ENCODE results near the gene CAMK1D. TPM values are rescaled to one million over a fixed set of nuclear protein-coding genes. Genes with fewer than 3 reads are reported as not detected.
A peak's percentile ranks its signal among the peaks of the same experiment; 100 is the strongest.
"Not testable (repeated sequence)": the region's sequence is repeated elsewhere in the genome, so short reads cannot be mapped to it uniquely, and the experiment has no call there.

CAMK1D gene
- total and polyA plus RNA-seq, 11 donors = 1.4 to 16.0 (median 2.5) TPM

- TF ChIP-seq CTCF (IDR thresholded peaks at IDR 0.05) (no peak), POLR2A (IDR thresholded peaks at IDR 0.05) (no peak)
- 74 to 86% (median 82%) methylated on average over 10 of the region's 10 CpGs for WGBS, 4 donors
- no peaks in the 10 kb centered on the region for H3K27me3 ChIP-seq
- no peaks in the 10 kb centered on the region for H3K9me3 ChIP-seq
- no peak for ATAC-seq
- no peaks in the 10 kb centered on the region for H3K4me1 ChIP-seq
- H3K27ac ChIP-seq = no peak overlapping the region
- intact Hi-C loops (cut with DNase I) = no loop called here
- DNase-seq = no peak
- no peak overlapping the region for H3K4me3 ChIP-seq
- H3K36me3 ChIP-seq = no peaks in the 10 kb centered on the region
Measured at GRCh38 chr10:12491491-12491890, 142.1 kb downstream of the CAMK1D start.

DNA sequence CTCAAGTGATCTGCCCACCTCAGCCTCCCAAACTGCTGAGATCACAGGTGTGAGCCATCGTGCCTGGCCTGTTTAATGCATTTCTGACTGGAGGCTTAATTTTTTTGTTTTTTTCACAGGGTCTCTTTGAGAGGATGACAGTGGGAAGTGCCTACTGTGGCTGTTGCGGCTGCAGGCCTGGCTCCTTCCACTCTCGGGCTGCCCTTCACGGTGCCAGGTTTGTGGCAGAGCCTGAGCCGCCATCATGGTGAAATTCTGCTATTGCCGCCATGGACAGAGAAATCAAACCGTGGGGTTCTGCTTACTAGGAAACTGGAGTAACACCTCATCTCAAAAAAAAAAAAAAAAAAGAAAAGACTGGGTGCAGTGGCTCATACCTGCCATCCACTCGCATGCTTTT is 142.7 kb downstream of the CAMK1D start:
- 90 to 98% (median 94%) methylated on average over 8 of the region's 8 CpGs for WGBS, 4 donors
- ATAC-seq (no peak), DNase-seq (no peak)
- TF ChIP-seq POLR2A (IDR thresholded peaks at IDR 0.05) (no peak), CTCF (IDR thresholded peaks at IDR 0.05) (no peak)
- Histone ChIP-seq H3K27ac (no peak overlapping the region), H3K27me3 (no peaks in the 10 kb centered on the region), H3K4me1 (no peaks in the 10 kb centered on the region), H3K9me3 (no peaks in the 10 kb centered on the region), H3K36me3 (no peaks in the 10 kb centered on the region), H3K4me3 (no peak overlapping the region)
- intact Hi-C loops (cut with DNase I) = no loop called here

- H3K4me1 ChIP-seq = peaks cover 4 to 31% (median 15%) of the 10 kb centered on the region in 12 donors
- H3K9me3 ChIP-seq; H3K27ac ChIP-seq; H3K36me3 ChIP-seq; H3K27me3 ChIP-seq; intact Hi-C loops (cut with DNase I); DNase-seq; H3K4me3 ChIP-seq; ATAC-seq: not testable (repeated sequence)
- WGBS, 4 donors = 86 to 98% (median 97%) methylated on average over 10 of the region's 10 CpGs
Measured at GRCh38 chr10:12497046-12497445, 147.7 kb downstream of the CAMK1D start.

DNA sequence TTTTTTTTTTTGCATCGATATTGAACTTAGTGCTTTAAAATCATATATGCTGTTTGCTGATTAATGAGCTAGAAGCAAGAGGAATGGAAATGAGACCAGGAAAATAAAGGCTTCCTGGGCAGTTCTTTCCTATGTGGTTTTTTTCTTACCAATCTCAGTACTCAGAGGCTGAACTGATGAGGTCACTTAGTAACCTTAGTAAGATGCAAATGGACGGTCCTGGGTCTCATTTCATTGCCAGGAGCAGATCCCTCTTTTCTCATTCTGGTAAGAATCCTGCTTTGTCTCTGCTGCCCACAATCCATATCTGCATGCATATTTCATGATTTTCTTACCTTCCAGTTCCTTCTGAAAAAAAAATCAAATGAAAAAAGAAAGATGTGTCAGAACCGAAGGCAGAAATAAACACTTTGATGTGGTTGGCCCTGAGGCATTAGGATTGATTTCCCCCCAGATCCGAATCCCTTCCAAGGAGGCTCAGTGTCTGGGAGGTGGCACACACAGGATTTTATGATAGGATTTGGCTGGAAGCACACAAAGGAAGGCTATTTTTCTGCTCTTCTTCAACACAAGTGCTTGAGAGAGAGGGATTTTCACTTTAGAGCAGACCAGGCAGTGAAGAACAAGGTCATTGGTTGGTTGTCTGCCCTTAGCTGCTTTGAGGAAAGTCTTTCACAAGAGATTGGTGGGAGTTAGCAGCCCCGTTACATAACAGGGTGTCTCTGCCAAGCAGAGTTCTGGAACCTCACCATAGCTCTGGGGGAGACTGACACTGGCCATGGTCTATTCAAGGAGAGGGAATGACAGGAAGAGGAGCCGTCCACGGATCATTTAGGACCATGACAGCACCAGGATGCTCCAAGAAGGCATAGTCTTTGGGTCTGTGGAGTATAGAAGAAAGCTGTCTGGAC is 150.0 kb downstream of the CAMK1D start:
- Histone ChIP-seq H3K27ac (peak overlapping the region in 2 of 12 donors; percentile 8 to 39), H3K4me1 (peaks cover 4 to 32% (median 15%) of the 10 kb centered on the region in 12 donors), H3K27me3 (no peaks in the 10 kb centered on the region), H3K4me3 (no peak overlapping the region), H3K9me3 (no peaks in the 10 kb centered on the region), H3K36me3 (no peaks in the 10 kb centered on the region)
- TF ChIP-seq POLR2A (IDR thresholded peaks at IDR 0.05) (no peak), CTCF (IDR thresholded peaks at IDR 0.05) (no peak)
- DNase-seq = no peak
- WGBS, 4 donors = 60 to 70% (median 66%) methylated on average over 7 of the region's 7 CpGs
- ATAC-seq = peak in 2 of 4 donors; percentile 44 to 60
- intact Hi-C loops (cut with DNase I) = no loop called here

Data from heart left ventricle (tissue), 16 donors.